ENCODE data around the gene HACD3. TPM values are rescaled to one million over a fixed set of nuclear protein-coding genes. Genes with fewer than 3 reads are reported as not detected.
A peak's percentile ranks its signal among the peaks of the same experiment; 100 is the strongest.

HACD3 gene
- total RNA-seq, 1 donor from 2014 or later = 113 TPM

DNA sequence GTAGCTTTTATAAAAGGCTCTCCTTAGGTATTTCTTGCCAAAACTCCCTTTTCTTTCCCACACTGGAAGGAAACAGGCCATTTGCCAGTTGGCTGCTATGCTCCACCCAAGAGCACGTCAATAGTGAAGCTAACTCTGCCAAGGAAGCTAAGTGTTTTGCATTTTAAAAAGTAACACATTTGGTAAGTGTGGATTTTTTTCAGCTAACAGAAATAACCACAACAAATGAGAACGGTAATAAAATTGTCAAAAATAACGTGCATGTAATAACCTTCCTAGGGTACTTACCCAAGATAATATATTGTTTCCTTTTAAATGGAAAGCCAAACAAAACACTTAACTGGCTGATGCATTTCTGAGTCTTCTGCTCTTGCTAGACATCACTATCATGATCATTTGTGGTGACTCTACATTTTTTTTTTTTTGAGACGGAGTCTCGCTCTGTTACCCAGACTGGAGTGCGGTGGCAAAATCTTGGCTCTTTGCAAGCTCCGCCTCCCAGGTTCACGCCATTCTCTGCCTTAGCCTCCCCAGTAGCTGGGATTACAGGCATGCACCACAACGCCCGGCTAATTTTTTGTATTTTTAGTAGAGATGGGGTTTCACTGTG is 17.4 kb upstream of the HACD3 start:
- H3K36me3 Mint-ChIP-seq = peaks cover 13% of the 10 kb centered on the region
- DNase-seq (ENCODE audit: low spot score in 2 of 2, unreplicated experiment in 2 of 2) = no peak
- H3K4me1 Mint-ChIP-seq = peaks cover 16% of the 10 kb centered on the region
- H3K4me3 Mint-ChIP-seq = no peak overlapping the region
- no peak for TF ChIP-seq CTCF (IDR thresholded peaks at IDR 0.05; ENCODE audit: unreplicated experiment)
- no peak overlapping the region for H3K27ac Mint-ChIP-seq
- H3K27me3 Mint-ChIP-seq (ENCODE audit: low read depth) = no peaks in the 10 kb centered on the region
- no peaks in the 10 kb centered on the region for H3K9me3 Mint-ChIP-seq

DNA sequence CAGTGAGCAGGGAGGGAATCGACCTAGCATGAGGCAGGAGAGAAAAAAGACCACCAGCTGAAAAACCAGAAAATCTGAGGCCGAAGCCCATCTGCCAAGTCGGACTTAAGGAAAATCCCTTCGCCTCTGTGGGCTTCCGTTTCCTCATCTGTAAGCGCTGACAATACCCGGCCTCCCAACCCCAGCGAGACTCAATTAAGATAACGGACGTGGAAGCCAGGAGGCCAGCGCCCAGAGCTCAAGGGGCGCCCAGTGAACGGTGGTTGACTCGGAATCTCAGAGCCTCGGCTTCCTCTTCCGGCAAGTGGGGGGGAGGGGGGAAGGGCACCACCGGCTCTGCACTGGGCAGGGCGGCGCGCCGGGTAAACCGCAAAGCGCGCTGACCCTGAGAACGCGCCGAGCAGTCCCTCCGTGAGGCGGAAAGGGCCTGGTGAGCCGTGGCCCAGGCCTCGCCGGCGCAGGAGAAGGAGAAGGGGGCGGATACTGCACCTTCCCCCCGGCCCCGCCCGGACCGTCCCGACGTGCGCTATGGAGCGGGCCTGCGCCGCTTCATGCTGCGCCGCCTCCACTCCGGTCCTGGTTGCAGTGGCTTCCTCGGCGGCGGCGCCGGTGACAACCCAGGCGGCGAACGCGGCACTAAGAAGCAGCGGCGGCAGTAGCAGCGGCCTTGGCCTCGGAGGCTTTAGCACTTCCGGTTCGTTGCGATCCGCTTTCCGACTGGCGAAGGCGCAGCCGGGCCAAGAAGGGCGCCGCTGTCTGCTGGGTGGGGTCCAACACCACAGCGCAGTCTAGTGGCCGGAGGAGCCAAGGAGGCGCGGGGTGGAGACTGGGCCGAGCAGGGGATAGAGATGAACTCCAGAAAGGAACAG is 13.0 kb upstream of the HACD3 start, which contains the start of gene DPP8:
DPP8 (minus strand) TSS at position 693 of the 869 bp plus-strand sequence. CDS start 5,136 bp downstream, outside the sequence.
- Mint-ChIP-seq H3K36me3 (peaks cover 2% of the 10 kb centered on the region), H3K27ac (peak within 1 kb of the TSS; percentile 90), H3K9me3 (no peaks in the 10 kb centered on the region), H3K4me1 (peaks cover 18% of the 10 kb centered on the region), H3K4me3 (peak within 1 kb of the TSS; percentile 86), H3K27me3 (ENCODE audit: low read depth) (no peaks in the 10 kb centered on the region)
- no peak for TF ChIP-seq CTCF (IDR thresholded peaks at IDR 0.05; ENCODE audit: unreplicated experiment)
- DNase-seq (ENCODE audit: low spot score in 2 of 2, unreplicated experiment in 2 of 2) = peak; percentile 82 to 90

DNA sequence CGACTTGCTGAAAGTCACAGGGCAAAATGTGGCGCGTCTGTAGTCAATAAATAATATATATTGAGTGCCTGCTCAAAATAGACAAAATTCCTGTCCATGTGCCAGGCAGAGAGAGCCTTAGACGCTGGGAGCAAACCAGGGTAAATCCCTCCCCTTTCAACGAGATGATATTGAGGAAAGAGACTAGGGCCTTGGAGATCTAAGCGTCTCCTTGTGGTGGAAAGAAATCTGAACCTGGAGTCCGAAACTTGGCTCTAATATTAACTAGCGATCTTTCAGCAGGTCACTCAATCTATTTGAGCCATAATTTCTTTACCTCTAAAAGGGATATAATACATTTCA is 12.4 kb upstream of the HACD3 start:
- no peaks in the 10 kb centered on the region for H3K9me3 Mint-ChIP-seq
- peaks cover 2% of the 10 kb centered on the region for H3K36me3 Mint-ChIP-seq
- no peak for DNase-seq (ENCODE audit: low spot score in 2 of 2, unreplicated experiment in 2 of 2)
- TF ChIP-seq CTCF (IDR thresholded peaks at IDR 0.05; ENCODE audit: unreplicated experiment) = no peak
- no peaks in the 10 kb centered on the region for H3K27me3 Mint-ChIP-seq (ENCODE audit: low read depth)
- H3K4me3 Mint-ChIP-seq = peak overlapping the region; percentile 86
- H3K4me1 Mint-ChIP-seq = peaks cover 18% of the 10 kb centered on the region
- H3K27ac Mint-ChIP-seq = peak overlapping the region; percentile 55

GRCh38 chr15:65518633-65519285 is 11.5 kb upstream of the HACD3 start:
- Mint-ChIP-seq H3K4me3 (no peak overlapping the region), H3K9me3 (no peaks in the 10 kb centered on the region), H3K36me3 (no peaks in the 10 kb centered on the region), H3K27ac (no peak overlapping the region), H3K27me3 (ENCODE audit: low read depth) (no peaks in the 10 kb centered on the region), H3K4me1 (peaks cover 18% of the 10 kb centered on the region)
- DNase-seq (ENCODE audit: low spot score in 2 of 2, unreplicated experiment in 2 of 2) = no peak
- no peak for TF ChIP-seq CTCF (IDR thresholded peaks at IDR 0.05; ENCODE audit: unreplicated experiment)

DNA sequence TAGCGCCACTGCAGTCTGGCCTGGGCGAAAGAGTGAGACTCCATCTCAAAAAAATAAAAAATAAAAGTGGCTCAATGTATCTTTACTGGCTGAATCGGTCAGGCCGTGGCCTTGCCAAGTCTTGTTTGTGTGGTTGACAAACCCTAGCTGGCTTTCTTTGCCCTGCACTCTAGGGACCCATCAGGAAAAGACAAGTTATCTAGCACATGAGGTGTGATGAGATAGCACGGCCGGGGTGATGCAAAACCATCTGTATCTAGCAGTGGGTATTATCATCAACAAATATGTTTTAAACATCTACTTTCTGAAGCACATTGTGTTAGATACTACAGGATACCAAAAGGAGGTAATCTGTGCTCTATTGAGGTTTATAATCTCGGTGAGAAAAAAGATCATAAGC is 8.9 kb upstream of the HACD3 start:
- no peak for TF ChIP-seq CTCF (IDR thresholded peaks at IDR 0.05; ENCODE audit: unreplicated experiment)
- peaks cover 12% of the 10 kb centered on the region for H3K4me1 Mint-ChIP-seq
- DNase-seq (ENCODE audit: low spot score in 2 of 2, unreplicated experiment in 2 of 2) = no peak
- no peaks in the 10 kb centered on the region for H3K27me3 Mint-ChIP-seq (ENCODE audit: low read depth)
- H3K27ac Mint-ChIP-seq = no peak overlapping the region
- no peaks in the 10 kb centered on the region for H3K9me3 Mint-ChIP-seq
- no peak overlapping the region for H3K4me3 Mint-ChIP-seq
- H3K36me3 Mint-ChIP-seq = no peaks in the 10 kb centered on the region
